NT2/D1 (cell line): ENCODE data around the gene DHX58.

Experiments
- YY1 ChIP-seq: IDR thresholded peaks from 2 replicates; pipeline ENCODE4 v1.6.1; 2011; ENCODE audit not compliant: insufficient read length, insufficient read depth
- ZNF274 ChIP-seq: IDR thresholded peaks from 2 replicates; pipeline ENCODE4 v1.6.1; 2011; ENCODE audit warnings: mild to moderate bottlenecking, low read depth, low read length

GRCh38 chr17:42112552-42113176 is at the start of gene DHX58:
- TF ChIP-seq YY1, result no peak
- no peak for TF ChIP-seq ZNF274
